ENCODE data around the gene P2RX1.

The P2RX1 gene

GRCh38 chr17:3959295-3959899 lies 43.1 kb upstream of the P2RX1 start:
- Histone ChIP-seq H3K27ac (ENCODE audit: low read length) (no peak overlapping the region), H3K9me3 (ENCODE audit: control insufficient read depth, low read depth, low read length) (no peaks in the 10 kb centered on the region), H3K36me3 (ENCODE audit: control insufficient read depth, low read depth, low read length) (no peaks in the 10 kb centered on the region), H3K27me3 (ENCODE audit: control insufficient read depth, insufficient read depth, low read length) (peaks cover 29% of the 10 kb centered on the region), H3K4me1 (ENCODE audit: control insufficient read depth, low read depth, low read length) (peaks cover 14% of the 10 kb centered on the region), H3K9ac (ENCODE audit: low read length) (no peak overlapping the region), H3K4me3 (ENCODE audit: low read length) (no peak overlapping the region)

GRCh38 chr17:3957735-3958599 lies 41.7 kb upstream of the P2RX1 start:
- Histone ChIP-seq H3K4me3 (ENCODE audit: low read length) (no peak overlapping the region), H3K27me3 (ENCODE audit: control insufficient read depth, insufficient read depth, low read length) (peaks cover 14% of the 10 kb centered on the region), H3K9me3 (ENCODE audit: control insufficient read depth, low read depth, low read length) (no peaks in the 10 kb centered on the region), H3K4me1 (ENCODE audit: control insufficient read depth, low read depth, low read length) (peaks cover 14% of the 10 kb centered on the region), H3K9ac (ENCODE audit: low read length) (no peak overlapping the region), H3K36me3 (ENCODE audit: control insufficient read depth, low read depth, low read length) (no peaks in the 10 kb centered on the region), H3K27ac (ENCODE audit: low read length) (no peak overlapping the region)

GRCh38 chr17:3956983-3957382 lies 40.7 kb upstream of the P2RX1 start:
- Histone ChIP-seq H3K9ac (ENCODE audit: low read length) (no peak overlapping the region), H3K4me1 (ENCODE audit: control insufficient read depth, low read depth, low read length) (peaks cover 14% of the 10 kb centered on the region), H3K4me3 (ENCODE audit: low read length) (no peak overlapping the region)

GRCh38 chr17:3956327-3956957 lies 40.2 kb upstream of the P2RX1 start:
- Histone ChIP-seq H3K27me3 (ENCODE audit: control insufficient read depth, insufficient read depth, low read length) (no peaks in the 10 kb centered on the region), H3K27ac (ENCODE audit: low read length) (no peak overlapping the region), H3K4me1 (ENCODE audit: control insufficient read depth, low read depth, low read length) (peaks cover 14% of the 10 kb centered on the region), H3K4me3 (ENCODE audit: low read length) (no peak overlapping the region), H3K9me3 (ENCODE audit: control insufficient read depth, low read depth, low read length) (no peaks in the 10 kb centered on the region), H3K9ac (ENCODE audit: low read length) (no peak overlapping the region), H3K36me3 (ENCODE audit: control insufficient read depth, low read depth, low read length) (no peaks in the 10 kb centered on the region)

More at GRCh38 chr17:3956983-3957382, 40.7 kb upstream of the P2RX1 start:
- Histone ChIP-seq H3K36me3 (ENCODE audit: control insufficient read depth, low read depth, low read length) (no peaks in the 10 kb centered on the region), H3K9me3 (ENCODE audit: control insufficient read depth, low read depth, low read length) (no peaks in the 10 kb centered on the region), H3K27ac (ENCODE audit: low read length) (no peak overlapping the region), H3K27me3 (ENCODE audit: control insufficient read depth, insufficient read depth, low read length) (peaks cover 4% of the 10 kb centered on the region)

GRCh38 chr17:3955673-3955988 lies 39.4 kb upstream of the P2RX1 start:
- Histone ChIP-seq H3K4me1 (ENCODE audit: control insufficient read depth, low read depth, low read length) (peaks cover 14% of the 10 kb centered on the region), H3K9ac (ENCODE audit: low read length) (no peak overlapping the region)

GRCh38 chr17:3954976-3955672 lies 38.9 kb upstream of the P2RX1 start:
- Histone ChIP-seq H3K27me3 (ENCODE audit: control insufficient read depth, insufficient read depth, low read length) (no peaks in the 10 kb centered on the region), H3K4me3 (ENCODE audit: low read length) (no peak overlapping the region), H3K9ac (ENCODE audit: low read length) (no peak overlapping the region), H3K27ac (ENCODE audit: low read length) (no peak overlapping the region), H3K4me1 (ENCODE audit: control insufficient read depth, low read depth, low read length) (peaks cover 14% of the 10 kb centered on the region), H3K9me3 (ENCODE audit: control insufficient read depth, low read depth, low read length) (no peaks in the 10 kb centered on the region), H3K36me3 (ENCODE audit: control insufficient read depth, low read depth, low read length) (no peaks in the 10 kb centered on the region)

More at GRCh38 chr17:3955673-3955988, 39.4 kb upstream of the P2RX1 start:
- no peak overlapping the region for H3K27ac ChIP-seq (ENCODE audit: low read length)
- no peaks in the 10 kb centered on the region for H3K9me3 ChIP-seq (ENCODE audit: control insufficient read depth, low read depth, low read length)
- H3K27me3 ChIP-seq (ENCODE audit: control insufficient read depth, insufficient read depth, low read length) = no peaks in the 10 kb centered on the region
- H3K36me3 ChIP-seq (ENCODE audit: control insufficient read depth, low read depth, low read length) = no peaks in the 10 kb centered on the region
- no peak overlapping the region for H3K4me3 ChIP-seq (ENCODE audit: low read length)

- Histone ChIP-seq H3K4me1 (ENCODE audit: control insufficient read depth, low read depth, low read length) (peaks cover 14% of the 10 kb centered on the region), H3K4me3 (ENCODE audit: low read length) (no peak overlapping the region), H3K27ac (ENCODE audit: low read length) (no peak overlapping the region), H3K9ac (ENCODE audit: low read length) (no peak overlapping the region), H3K27me3 (ENCODE audit: control insufficient read depth, insufficient read depth, low read length) (no peaks in the 10 kb centered on the region), H3K36me3 (ENCODE audit: control insufficient read depth, low read depth, low read length) (no peaks in the 10 kb centered on the region), H3K9me3 (ENCODE audit: control insufficient read depth, low read depth, low read length) (no peaks in the 10 kb centered on the region)
Measured at GRCh38 chr17:3954086-3954485, 37.8 kb upstream of the P2RX1 start.

- H3K4me1 ChIP-seq (ENCODE audit: control insufficient read depth, low read depth, low read length) = peaks cover 14% of the 10 kb centered on the region
- no peaks in the 10 kb centered on the region for H3K27me3 ChIP-seq (ENCODE audit: control insufficient read depth, insufficient read depth, low read length)
- H3K36me3 ChIP-seq (ENCODE audit: control insufficient read depth, low read depth, low read length) = no peaks in the 10 kb centered on the region
- H3K27ac ChIP-seq (ENCODE audit: low read length) = no peak overlapping the region
- H3K9ac ChIP-seq (ENCODE audit: low read length) = no peak overlapping the region
- no peak overlapping the region for H3K4me3 ChIP-seq (ENCODE audit: low read length)
- H3K9me3 ChIP-seq (ENCODE audit: control insufficient read depth, low read depth, low read length) = no peaks in the 10 kb centered on the region
Measured at GRCh38 chr17:3953542-3953941, 37.3 kb upstream of the P2RX1 start.

- H3K4me3 ChIP-seq (ENCODE audit: low read length) = no peak overlapping the region
- no peak overlapping the region for H3K27ac ChIP-seq (ENCODE audit: low read length)
- H3K36me3 ChIP-seq (ENCODE audit: control insufficient read depth, low read depth, low read length) = no peaks in the 10 kb centered on the region
- H3K27me3 ChIP-seq (ENCODE audit: control insufficient read depth, insufficient read depth, low read length) = no peaks in the 10 kb centered on the region
- no peak overlapping the region for H3K9ac ChIP-seq (ENCODE audit: low read length)
- peaks cover 14% of the 10 kb centered on the region for H3K4me1 ChIP-seq (ENCODE audit: control insufficient read depth, low read depth, low read length)
- no peaks in the 10 kb centered on the region for H3K9me3 ChIP-seq (ENCODE audit: control insufficient read depth, low read depth, low read length)
Measured at GRCh38 chr17:3952186-3952585, 35.9 kb upstream of the P2RX1 start.

GRCh38 chr17:3951420-3951819 lies 35.2 kb upstream of the P2RX1 start:
- Histone ChIP-seq H3K4me3 (ENCODE audit: low read length) (no peak overlapping the region), H3K9ac (ENCODE audit: low read length) (no peak overlapping the region), H3K27ac (ENCODE audit: low read length) (no peak overlapping the region), H3K4me1 (ENCODE audit: control insufficient read depth, low read depth, low read length) (peaks cover 7% of the 10 kb centered on the region), H3K36me3 (ENCODE audit: control insufficient read depth, low read depth, low read length) (no peaks in the 10 kb centered on the region), H3K9me3 (ENCODE audit: control insufficient read depth, low read depth, low read length) (no peaks in the 10 kb centered on the region), H3K27me3 (ENCODE audit: control insufficient read depth, insufficient read depth, low read length) (no peaks in the 10 kb centered on the region)

- no peak overlapping the region for H3K27ac ChIP-seq (ENCODE audit: low read length)
- no peaks in the 10 kb centered on the region for H3K36me3 ChIP-seq (ENCODE audit: control insufficient read depth, low read depth, low read length)
- no peaks in the 10 kb centered on the region for H3K27me3 ChIP-seq (ENCODE audit: control insufficient read depth, insufficient read depth, low read length)
- H3K4me1 ChIP-seq (ENCODE audit: control insufficient read depth, low read depth, low read length) = peaks cover 5% of the 10 kb centered on the region
- no peaks in the 10 kb centered on the region for H3K9me3 ChIP-seq (ENCODE audit: control insufficient read depth, low read depth, low read length)
- H3K4me3 ChIP-seq (ENCODE audit: low read length) = no peak overlapping the region
- H3K9ac ChIP-seq (ENCODE audit: low read length) = no peak overlapping the region
Measured at GRCh38 chr17:3951003-3951402, 34.7 kb upstream of the P2RX1 start.
